GM21515 (cell line): ENCODE measurements around the gene GRN.
"Not testable (repeated sequence)": the region's sequence is repeated elsewhere in the genome, so short reads cannot be mapped to it uniquely, and the experiment has no call there.

ENCODE experiments used
- ATAC-seq: cut with Tn5 transposase; IDR thresholded peaks from one replicate; pipeline ENCODE4 v1.9.1; 2021; ENCODE audit not compliant: unreplicated experiment

The GRN gene

GRCh38 chr17:44321246-44322120, 23.6 kb upstream of the GRN start:
- ATAC-seq = no peak

GRCh38 chr17:44322236-44322895, 22.7 kb upstream of the GRN start:
- ATAC-seq = no peak

- no peak for ATAC-seq
Measured at GRCh38 chr17:44323359-44324091, 21.6 kb upstream of the GRN start.

- no peak for ATAC-seq
Measured at GRCh38 chr17:44324092-44324570, 21.0 kb upstream of the GRN start.

GRCh38 chr17:44324571-44325275, 20.4 kb upstream of the GRN start, which contains the start of gene SLC25A39:
TSS of gene SLC25A39 (minus strand) at chr17:44324823. CDS start at chr17:44323562, 1,261 bp downstream.
- ATAC-seq = peak; percentile 64

- ATAC-seq = peak; percentile 39
Measured at GRCh38 chr17:44326861-44327444, 18.1 kb upstream of the GRN start.

- ATAC-seq = no peak
Measured at GRCh38 chr17:44327715-44328449, 17.2 kb upstream of the GRN start.

GRCh38 chr17:44329516-44329915, 15.6 kb upstream of the GRN start:
- not testable (repeated sequence) for ATAC-seq

GRCh38 chr17:44330263-44330662, 14.8 kb upstream of the GRN start:
- not testable (repeated sequence) for ATAC-seq

- no peak for ATAC-seq
Measured at GRCh38 chr17:44331249-44331760, 13.8 kb upstream of the GRN start.

- no peak for ATAC-seq
Measured at GRCh38 chr17:44333371-44333770, 11.7 kb upstream of the GRN start.

- ATAC-seq = no peak
Measured at GRCh38 chr17:44334315-44334714, 10.8 kb upstream of the GRN start.

GRCh38 chr17:44334727-44335126, 10.4 kb upstream of the GRN start:
- no peak for ATAC-seq

- no peak for ATAC-seq
Measured at GRCh38 chr17:44335564-44335963, 9.5 kb upstream of the GRN start.

GRCh38 chr17:44335968-44336367, 9.1 kb upstream of the GRN start:
- no peak for ATAC-seq

- no peak for ATAC-seq
Measured at GRCh38 chr17:44338702-44339101, 6.4 kb upstream of the GRN start.

- not testable (repeated sequence) for ATAC-seq
Measured at GRCh38 chr17:44340553-44340952, 4.5 kb upstream of the GRN start.

GRCh38 chr17:44343510-44344209, 1.4 kb upstream of the GRN start:
- no peak for ATAC-seq
